ENCODE data around the gene CCL4.
A peak's percentile ranks its signal among the peaks of the same experiment; 100 is the strongest.

Gene CCL4

GRCh38 chr17:36147601-36148000 is 44.0 kb downstream of the CCL4 start:
- DNase-seq, result no peak

- DNase-seq, result peak; percentile 12
Measured at GRCh38 chr17:36148559-36149295, 45.1 kb downstream of the CCL4 start.

DNA sequence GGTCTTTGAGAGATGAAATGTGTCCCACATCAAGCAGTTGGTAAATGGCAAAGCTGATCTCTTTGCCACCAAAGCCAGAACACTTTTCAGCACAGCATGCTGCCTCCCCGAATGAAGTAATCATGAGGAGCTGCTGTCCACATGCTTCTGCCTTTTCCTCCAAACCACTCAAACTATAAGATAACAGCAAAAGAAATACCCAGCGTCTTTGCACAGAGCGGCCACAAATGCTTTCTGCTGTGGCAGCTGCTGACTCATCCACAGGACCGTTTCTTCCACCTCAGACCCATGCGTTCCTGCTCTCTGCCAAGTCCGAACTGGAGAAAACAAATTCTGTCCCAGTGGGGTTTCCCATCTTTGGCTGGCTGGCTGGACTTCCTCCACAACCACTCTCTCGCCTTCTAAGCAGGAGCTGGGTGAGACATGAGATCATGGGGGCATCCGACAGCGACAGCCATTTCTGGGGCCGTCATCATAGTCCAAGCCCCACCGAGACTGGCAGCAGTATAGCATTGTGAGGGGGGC is 45.7 kb downstream of the CCL4 start:
- DNase-seq, result no peak

DNA sequence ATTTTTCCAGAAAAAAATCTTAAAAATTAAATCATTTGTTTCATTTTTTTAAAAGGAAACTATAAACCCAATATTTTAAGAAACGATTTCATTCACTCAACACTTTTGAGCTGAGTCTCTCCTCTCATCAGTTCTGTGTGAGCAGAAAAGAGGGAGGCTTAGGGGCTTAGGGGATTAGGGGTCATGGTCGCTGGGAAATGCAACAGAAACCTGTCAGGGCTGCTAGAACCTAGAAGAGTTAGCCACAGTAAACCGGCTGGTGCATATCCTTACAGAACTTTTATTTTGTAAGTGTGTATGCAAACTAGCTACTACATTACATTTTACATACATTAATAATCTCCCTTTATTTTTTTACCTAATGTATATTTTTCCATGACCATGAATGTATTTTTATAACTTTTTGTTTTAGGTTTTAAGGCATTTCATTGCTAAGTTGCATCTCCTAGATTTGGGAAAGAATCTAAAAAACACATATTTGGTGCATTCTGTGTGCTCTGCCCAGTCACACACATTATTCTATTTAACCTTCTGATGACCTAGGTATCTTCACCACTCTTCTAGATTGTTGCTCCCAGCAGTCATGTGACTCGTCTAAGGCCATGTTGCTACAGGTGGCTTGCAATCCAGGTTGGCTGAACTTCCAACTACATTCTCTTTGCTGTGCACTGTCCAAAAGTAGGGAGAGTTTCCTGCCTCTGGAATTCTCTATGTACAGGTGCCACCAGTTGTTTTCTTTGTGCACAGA is 48.4 kb downstream of the CCL4 start:
- DNase-seq, result no peak

GRCh38 chr17:36152639-36153120 is 49.1 kb downstream of the CCL4 start:
- DNase-seq, result no peak

GRCh38 chr17:36153895-36154610 is 50.4 kb downstream of the CCL4 start:
- DNase-seq, result no peak

Measured in amniotic stem cell (primary cell).